ENCODE data around the gene SVIL.
"Not testable (repeated sequence)": the region's sequence is repeated elsewhere in the genome, so short reads cannot be mapped to it uniquely, and the experiment has no call there.

The SVIL gene

DNA sequence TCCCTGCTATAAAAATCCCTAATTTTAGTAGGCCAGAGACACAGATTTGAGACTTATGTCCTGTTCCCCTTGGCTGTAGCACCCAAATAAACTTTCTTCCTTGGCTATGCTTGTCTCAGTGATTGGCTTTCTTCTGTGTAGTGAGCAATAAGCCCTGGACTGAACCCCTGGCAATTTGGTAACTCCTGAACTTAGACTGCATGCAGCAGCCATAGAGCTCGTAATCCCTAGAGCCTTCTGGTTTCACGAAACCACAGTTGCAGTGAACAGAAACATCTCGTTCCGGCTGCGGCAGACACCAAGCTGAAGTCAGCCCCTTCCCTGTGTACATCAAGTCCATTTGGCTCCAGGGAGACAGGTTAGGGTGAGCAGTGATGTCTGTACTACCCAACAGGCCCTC lies 173.7 kb downstream of the SVIL start:
- Histone ChIP-seq H3K9me3 (ENCODE audit: control insufficient read depth, low read length) (no peaks in the 10 kb centered on the region), H2BK120ac (ENCODE audit: low read depth, low read length) (no peak overlapping the region), H3K27me3 (ENCODE audit: control insufficient read depth in 1 of 2, insufficient read depth in 1 of 2, low read length in 2 of 2) (no peaks in the 10 kb centered on the region), H3K4me1 (ENCODE audit: control insufficient read depth, insufficient read depth, low read depth, low read length) (no peaks in the 10 kb centered on the region), H3K18ac (ENCODE audit: low read depth in 1 of 2, low read length in 2 of 2) (no peak overlapping the region), H3K79me1 (replicated peaks; ENCODE audit: low read length, poor library complexity, severe bottlenecking) (peaks cover 24% of the 10 kb centered on the region), H3K36me3 (ENCODE audit: control insufficient read depth in 1 of 2, insufficient read depth in 2 of 2, low read depth in 1 of 2, low read length in 2 of 2) (peaks cover 64 to 97% of the 10 kb centered on the region in 2 experiments), H3K14ac (ENCODE audit: low read length in 2 of 2) (no peak overlapping the region), H2AFZ (ENCODE audit: low read depth, low read length) (no peak overlapping the region), H3K9ac (ENCODE audit: low read length) (no peak overlapping the region), H2BK12ac (ENCODE audit: low read length in 2 of 2) (no peak overlapping the region), H4K8ac (ENCODE audit: low read length) (no peak overlapping the region), H2BK15ac (ENCODE audit: low read depth, poor library complexity, severe bottlenecking) (no peak overlapping the region), H3K4me2 (ENCODE audit: low read length, poor library complexity, severe bottlenecking) (no peak overlapping the region), H3K4me3 (ENCODE audit: insufficient read depth in 1 of 2, low read depth in 1 of 2, low read length in 2 of 2) (no peak overlapping the region), H2AK5ac (ENCODE audit: low read length, severe bottlenecking) (no peak overlapping the region), H4K91ac (ENCODE audit: low read length) (no peak overlapping the region), H3K23ac (ENCODE audit: low read length in 2 of 2) (peak overlapping the region in 1 of 2 experiments; percentile 3), H2BK5ac (ENCODE audit: low read depth, low read length, poor library complexity, severe bottlenecking) (no peak overlapping the region), H3K4ac (ENCODE audit: low read depth in 1 of 2, low read length in 2 of 2) (no peak overlapping the region), H3K27ac (ENCODE audit: low read length, poor library complexity, severe bottlenecking) (no peak overlapping the region)
- no peak for DNase-seq
- 87% methylated on average over 5 of the region's 5 CpGs for WGBS

DNA sequence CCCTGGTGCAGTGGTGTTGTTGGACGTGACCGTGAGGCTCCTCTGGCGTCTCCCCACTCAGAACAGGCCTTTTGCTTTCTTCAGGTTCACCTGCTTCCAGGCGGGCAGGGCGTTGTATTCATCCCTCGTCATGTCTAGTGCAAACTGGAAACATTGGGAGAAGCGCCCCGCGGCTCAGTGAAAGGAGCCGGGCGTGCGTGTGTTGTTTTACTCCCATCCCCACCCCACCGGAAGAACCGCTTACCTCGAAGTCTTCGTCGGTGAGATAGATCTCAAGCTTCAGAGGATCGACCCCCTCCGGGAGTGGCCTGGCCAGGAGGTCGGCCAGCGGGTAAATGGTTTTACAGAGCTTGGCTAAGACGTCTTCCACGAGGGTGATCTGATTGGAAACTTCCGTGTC lies 176.6 kb downstream of the SVIL start:
- peaks cover 51 to 88% of the 10 kb centered on the region in 2 experiments for H3K36me3 ChIP-seq (ENCODE audit: control insufficient read depth in 1 of 2, insufficient read depth in 2 of 2, low read depth in 1 of 2, low read length in 2 of 2)
- not testable (repeated sequence) for H2BK5ac ChIP-seq (ENCODE audit: low read depth, low read length, poor library complexity, severe bottlenecking); H4K8ac ChIP-seq (ENCODE audit: low read length); H3K27me3 ChIP-seq (ENCODE audit: control insufficient read depth in 1 of 2, insufficient read depth in 1 of 2, low read length in 2 of 2); H2BK120ac ChIP-seq (ENCODE audit: low read depth, low read length); H3K18ac ChIP-seq (ENCODE audit: low read depth in 1 of 2, low read length in 2 of 2); H3K9me3 ChIP-seq (ENCODE audit: control insufficient read depth, low read length); H3K4ac ChIP-seq (ENCODE audit: low read depth in 1 of 2, low read length in 2 of 2); H2AK5ac ChIP-seq (ENCODE audit: low read length, severe bottlenecking); H3K14ac ChIP-seq (ENCODE audit: low read length in 2 of 2); H3K23ac ChIP-seq (ENCODE audit: low read length in 2 of 2); H3K9ac ChIP-seq (ENCODE audit: low read length); DNase-seq; H3K27ac ChIP-seq (ENCODE audit: low read length, poor library complexity, severe bottlenecking); H3K4me3 ChIP-seq (ENCODE audit: insufficient read depth in 1 of 2, low read depth in 1 of 2, low read length in 2 of 2); H4K91ac ChIP-seq (ENCODE audit: low read length); H3K4me1 ChIP-seq (ENCODE audit: control insufficient read depth, insufficient read depth, low read depth, low read length); H3K4me2 ChIP-seq (ENCODE audit: low read length, poor library complexity, severe bottlenecking); H2AFZ ChIP-seq (ENCODE audit: low read depth, low read length); H2BK15ac ChIP-seq (ENCODE audit: low read depth, poor library complexity, severe bottlenecking); H2BK12ac ChIP-seq (ENCODE audit: low read length in 2 of 2)
- peaks cover 15% of the 10 kb centered on the region for H3K79me1 ChIP-seq (replicated peaks; ENCODE audit: low read length, poor library complexity, severe bottlenecking)
- WGBS: 95% methylated on average over 24 of the region's 24 CpGs

DNA sequence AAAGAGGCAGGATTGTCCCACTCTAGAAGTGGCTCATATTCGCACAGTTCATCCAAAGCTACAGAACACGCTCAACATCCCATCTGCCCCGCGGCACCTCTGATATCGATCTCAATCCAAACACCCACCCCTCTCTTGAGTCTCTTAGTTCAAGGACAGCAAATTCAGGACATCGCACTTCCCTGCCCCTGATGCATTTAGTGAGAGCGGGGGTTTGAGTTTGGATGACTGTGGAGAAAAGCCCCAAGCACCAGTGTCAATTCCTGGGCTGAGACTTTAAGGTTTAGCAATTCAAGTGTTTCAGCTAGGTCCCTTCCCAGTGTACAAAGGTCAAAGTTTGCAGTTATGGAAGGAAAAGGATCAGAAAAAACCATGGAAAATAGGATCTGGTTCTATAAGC lies 179.7 kb downstream of the SVIL start:
- Histone ChIP-seq H3K9ac (ENCODE audit: low read length) (no peak overlapping the region), H3K9me3 (ENCODE audit: control insufficient read depth, low read length) (no peaks in the 10 kb centered on the region), H3K79me1 (replicated peaks; ENCODE audit: low read length, poor library complexity, severe bottlenecking) (peaks cover 9% of the 10 kb centered on the region), H2BK5ac (ENCODE audit: low read depth, low read length, poor library complexity, severe bottlenecking) (no peak overlapping the region), H2BK15ac (ENCODE audit: low read depth, poor library complexity, severe bottlenecking) (no peak overlapping the region), H2BK120ac (ENCODE audit: low read depth, low read length) (no peak overlapping the region), H3K27ac (ENCODE audit: low read length, poor library complexity, severe bottlenecking) (no peak overlapping the region), H3K27me3 (ENCODE audit: control insufficient read depth in 1 of 2, insufficient read depth in 1 of 2, low read length in 2 of 2) (no peaks in the 10 kb centered on the region), H3K36me3 (ENCODE audit: control insufficient read depth in 1 of 2, insufficient read depth in 2 of 2, low read depth in 1 of 2, low read length in 2 of 2) (peaks cover 31 to 63% of the 10 kb centered on the region in 2 experiments), H4K8ac (ENCODE audit: low read length) (no peak overlapping the region), H3K4ac (ENCODE audit: low read depth in 1 of 2, low read length in 2 of 2) (no peak overlapping the region), H4K91ac (ENCODE audit: low read length) (no peak overlapping the region), H3K4me3 (ENCODE audit: insufficient read depth in 1 of 2, low read depth in 1 of 2, low read length in 2 of 2) (no peak overlapping the region), H3K18ac (ENCODE audit: low read depth in 1 of 2, low read length in 2 of 2) (no peak overlapping the region), H2AFZ (ENCODE audit: low read depth, low read length) (no peak overlapping the region), H3K4me2 (ENCODE audit: low read length, poor library complexity, severe bottlenecking) (no peak overlapping the region), H3K23ac (ENCODE audit: low read length in 2 of 2) (no peak overlapping the region), H2AK5ac (ENCODE audit: low read length, severe bottlenecking) (no peak overlapping the region), H3K4me1 (ENCODE audit: control insufficient read depth, insufficient read depth, low read depth, low read length) (no peaks in the 10 kb centered on the region), H2BK12ac (ENCODE audit: low read length in 2 of 2) (no peak overlapping the region), H3K14ac (ENCODE audit: low read length in 2 of 2) (no peak overlapping the region)
- DNase-seq: no peak
- 96% methylated on average over 7 of the region's 7 CpGs for WGBS

DNA sequence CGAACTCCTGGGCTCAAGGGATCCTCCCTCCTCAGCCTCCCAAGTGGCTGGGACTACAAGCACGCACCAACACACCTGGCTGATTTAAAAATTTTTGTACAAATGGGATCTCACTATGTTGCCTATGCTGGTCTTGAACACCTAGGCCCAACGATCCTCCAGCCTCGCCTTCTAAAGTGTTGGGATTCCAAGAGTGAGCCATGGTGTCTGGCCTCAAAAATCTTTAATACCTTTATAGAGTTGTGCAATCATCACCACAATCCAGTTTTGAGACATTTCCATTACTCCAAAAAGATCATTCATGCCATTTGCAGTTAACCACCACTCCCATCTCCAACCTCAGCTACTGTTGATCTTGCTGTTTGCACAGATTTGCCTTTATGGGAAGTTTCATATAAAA lies 180.5 kb downstream of the SVIL start:
- WGBS: 87% methylated on average over 4 of the region's 4 CpGs
- H3K27ac ChIP-seq (ENCODE audit: low read length, poor library complexity, severe bottlenecking): no peak overlapping the region
- no peak overlapping the region for H4K8ac ChIP-seq (ENCODE audit: low read length)
- H2AFZ ChIP-seq (ENCODE audit: low read depth, low read length): no peak overlapping the region
- no peak for DNase-seq
- no peak overlapping the region for H3K18ac ChIP-seq (ENCODE audit: low read depth in 1 of 2, low read length in 2 of 2)
- no peak overlapping the region for H2BK12ac ChIP-seq (ENCODE audit: low read length in 2 of 2)
- H3K4me1 ChIP-seq (ENCODE audit: control insufficient read depth, insufficient read depth, low read depth, low read length): no peaks in the 10 kb centered on the region
- no peak overlapping the region for H2BK5ac ChIP-seq (ENCODE audit: low read depth, low read length, poor library complexity, severe bottlenecking)
- no peaks in the 10 kb centered on the region for H3K9me3 ChIP-seq (ENCODE audit: control insufficient read depth, low read length)
- H2AK5ac ChIP-seq (ENCODE audit: low read length, severe bottlenecking): no peak overlapping the region
- no peak overlapping the region for H3K23ac ChIP-seq (ENCODE audit: low read length in 2 of 2)
- no peak overlapping the region for H3K9ac ChIP-seq (ENCODE audit: low read length)
- no peak overlapping the region for H2BK120ac ChIP-seq (ENCODE audit: low read depth, low read length)
- no peak overlapping the region for H4K91ac ChIP-seq (ENCODE audit: low read length)
- no peaks in the 10 kb centered on the region for H3K27me3 ChIP-seq (ENCODE audit: control insufficient read depth in 1 of 2, insufficient read depth in 1 of 2, low read length in 2 of 2)
- no peak overlapping the region for H3K4me2 ChIP-seq (ENCODE audit: low read length, poor library complexity, severe bottlenecking)
- H3K4ac ChIP-seq (ENCODE audit: low read depth in 1 of 2, low read length in 2 of 2): no peak overlapping the region
- peaks cover 25 to 54% of the 10 kb centered on the region in 2 experiments for H3K36me3 ChIP-seq (ENCODE audit: control insufficient read depth in 1 of 2, insufficient read depth in 2 of 2, low read depth in 1 of 2, low read length in 2 of 2)
- no peak overlapping the region for H2BK15ac ChIP-seq (ENCODE audit: low read depth, poor library complexity, severe bottlenecking)
- no peak overlapping the region for H3K14ac ChIP-seq (ENCODE audit: low read length in 2 of 2)
- H3K79me1 ChIP-seq (replicated peaks; ENCODE audit: low read length, poor library complexity, severe bottlenecking): peaks cover 4% of the 10 kb centered on the region
- no peak overlapping the region for H3K4me3 ChIP-seq (ENCODE audit: insufficient read depth in 1 of 2, low read depth in 1 of 2, low read length in 2 of 2)
